ENCODE results near the gene ADAM17. TPM values are rescaled to one million over a fixed set of nuclear protein-coding genes. Genes with fewer than 3 reads are reported as not detected.

The ADAM17 gene
- total RNA-seq, 1 donor from 2014 or later, result 57.7 TPM

DNA sequence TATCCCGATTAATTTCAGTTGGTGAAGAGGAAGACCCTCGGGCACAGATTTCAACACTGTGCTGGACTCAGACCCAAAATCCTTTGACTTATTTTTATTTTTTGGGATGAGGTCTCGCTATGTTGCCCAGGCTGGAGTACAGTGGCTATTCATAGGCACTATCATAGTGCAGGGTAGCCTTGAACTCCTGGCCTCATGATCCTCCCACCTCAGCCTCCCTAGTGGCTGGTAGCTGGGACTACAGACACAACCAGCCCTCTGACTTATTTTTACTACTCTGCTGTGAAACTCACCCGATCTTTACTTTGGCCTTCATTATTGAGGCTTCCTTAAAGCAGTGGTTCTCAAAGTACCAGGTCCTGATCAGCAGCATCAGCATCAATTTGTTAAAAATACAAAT lies 18.2 kb upstream of the ADAM17 start:
- no peak for TF ChIP-seq CTCF (IDR thresholded peaks at IDR 0.05)
- no peak overlapping the region for H3K4me3 ChIP-seq
- no peaks in the 10 kb centered on the region for H3K36me3 ChIP-seq
- H3K9me3 ChIP-seq, result no peaks in the 10 kb centered on the region
- ATAC-seq (peak; percentile 36), DNase-seq (no peak)
- H3K27ac ChIP-seq, result no peak overlapping the region
- H3K4me1 ChIP-seq, result peaks cover 4% of the 10 kb centered on the region
- no peaks in the 10 kb centered on the region for H3K27me3 ChIP-seq
- intact Hi-C loops (cut with DNase I), result no loop called here

GRCh38 chr2:9573013-9573720 lies 17.5 kb upstream of the ADAM17 start:
- no peak for TF ChIP-seq CTCF (IDR thresholded peaks at IDR 0.05)
- ATAC-seq, result no peak

DNA sequence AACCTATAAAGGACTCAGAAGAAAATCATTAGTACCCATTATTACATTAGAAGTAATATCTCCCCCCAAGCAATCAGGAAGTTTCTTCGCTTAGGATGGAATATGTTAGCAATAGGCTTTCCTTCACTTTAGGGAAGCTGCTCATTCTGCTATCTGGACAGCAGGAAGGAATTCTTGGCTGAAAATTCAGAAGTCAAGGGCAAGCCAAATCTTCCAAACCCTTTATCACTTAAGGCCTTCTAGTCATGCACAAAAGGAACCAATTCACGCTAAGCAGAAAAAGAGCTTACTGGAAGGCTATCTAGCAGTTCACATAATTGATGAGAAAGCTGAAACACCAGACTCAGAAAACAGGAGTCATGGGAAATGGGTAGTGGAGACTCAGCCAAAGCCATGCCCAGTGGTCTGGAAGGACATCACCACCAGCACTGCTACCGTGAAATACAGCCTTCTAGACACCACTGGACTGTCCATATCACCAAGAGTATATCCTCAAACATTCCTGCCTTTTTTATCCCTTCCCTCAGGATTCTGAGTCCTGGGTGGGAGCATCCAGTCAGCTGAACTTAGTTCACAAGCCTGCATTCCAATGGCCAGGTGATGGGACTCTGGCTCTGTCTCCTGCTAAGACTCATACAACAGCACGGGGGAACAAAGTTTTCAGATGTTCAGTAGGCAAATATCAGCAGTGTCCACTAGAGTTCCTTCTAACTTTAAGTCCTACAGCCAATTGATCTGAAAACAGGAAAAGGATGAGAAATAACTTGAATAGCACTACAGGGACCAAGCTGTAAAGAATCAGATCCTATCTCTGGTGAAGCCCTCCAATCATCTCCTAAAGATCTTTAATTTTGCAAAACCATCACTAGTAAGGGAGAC lies 14.8 kb upstream of the ADAM17 start:
- Histone ChIP-seq H3K4me1 (peaks cover 5% of the 10 kb centered on the region), H3K27ac (no peak overlapping the region), H3K36me3 (no peaks in the 10 kb centered on the region), H3K9me3 (no peaks in the 10 kb centered on the region), H3K4me3 (no peak overlapping the region), H3K27me3 (no peaks in the 10 kb centered on the region)
- ATAC-seq, result no peak
- no peak for DNase-seq
- intact Hi-C loops (cut with DNase I), result no loop called here
- no peak for TF ChIP-seq CTCF (IDR thresholded peaks at IDR 0.05)

More at GRCh38 chr2:9573013-9573720, 17.5 kb upstream of the ADAM17 start:
- Histone ChIP-seq H3K27ac (no peak overlapping the region), H3K9me3 (no peaks in the 10 kb centered on the region), H3K4me1 (peaks cover 2% of the 10 kb centered on the region), H3K36me3 (no peaks in the 10 kb centered on the region), H3K27me3 (no peaks in the 10 kb centered on the region), H3K4me3 (no peak overlapping the region)
- no peak for DNase-seq
- intact Hi-C loops (cut with DNase I), result no loop called here

GRCh38 chr2:9565436-9566153 lies 10.0 kb upstream of the ADAM17 start:
- Histone ChIP-seq H3K4me3 (no peak overlapping the region), H3K4me1 (peaks cover 12% of the 10 kb centered on the region), H3K36me3 (no peaks in the 10 kb centered on the region), H3K9me3 (no peaks in the 10 kb centered on the region), H3K27me3 (no peaks in the 10 kb centered on the region), H3K27ac (peak overlapping the region; percentile 74)
- ATAC-seq (peak; percentile 92), DNase-seq (no peak)
- no peak for TF ChIP-seq CTCF (IDR thresholded peaks at IDR 0.05)
- intact Hi-C loops (cut with DNase I), result no loop called here

GRCh38 chr2:9560628-9561027 lies 5.0 kb upstream of the ADAM17 start:
- ATAC-seq, result no peak

More at GRCh38 chr2:9560628-9561027, 5.0 kb upstream of the ADAM17 start:
- Histone ChIP-seq H3K36me3 (no peaks in the 10 kb centered on the region), H3K9me3 (no peaks in the 10 kb centered on the region), H3K27me3 (no peaks in the 10 kb centered on the region), H3K27ac (no peak overlapping the region), H3K4me3 (no peak overlapping the region), H3K4me1 (peaks cover 13% of the 10 kb centered on the region)
- intact Hi-C loops (cut with DNase I), result no loop called here
- DNase-seq, result no peak
- no peak for TF ChIP-seq CTCF (IDR thresholded peaks at IDR 0.05)

Data from upper lobe of right lung (tissue), 1 donor.